Neural crest cell (in vitro differentiated cells): ENCODE results near the gene PLTP. TPM values are rescaled to one million over a fixed set of nuclear protein-coding genes. Genes with fewer than 3 reads are reported as not detected.
"Not testable (repeated sequence)": the region's sequence is repeated elsewhere in the genome, so short reads cannot be mapped to it uniquely, and the experiment has no call there.

Experiments used
- DNase-seq: peaks from one replicate; pipeline ENCODE4 v3.0.0; 2021; ENCODE audit warnings: low read depth, mixed read lengths, low spot score
- H3K27ac Mint-ChIP-seq: one replicate; pipeline ENCODE4 v1.8.0; 2021; ENCODE audit warnings: mild to moderate bottlenecking, mixed read lengths; ENCODE audit not compliant: unreplicated experiment
- H3K27me3 Mint-ChIP-seq: 2 replicates; pipeline ENCODE4 v1.8.0; 2021; ENCODE audit warnings: low read depth, mild to moderate bottlenecking, mixed read lengths
- H3K36me3 Mint-ChIP-seq: 2 replicates; pipeline ENCODE4 v1.8.0; 2021; ENCODE audit warnings: low read depth, mild to moderate bottlenecking, mixed read lengths
- H3K4me1 Mint-ChIP-seq: 2 replicates; pipeline ENCODE4 v1.8.0; 2021; ENCODE audit warnings: mixed read lengths
- H3K4me3 Mint-ChIP-seq: one replicate; pipeline ENCODE4 v1.8.0; 2021; ENCODE audit warnings: mild to moderate bottlenecking, mixed read lengths
- H3K9me3 Mint-ChIP-seq: 2 replicates; pipeline ENCODE4 v1.8.0; 2021; ENCODE audit warnings: mixed read lengths
- total RNA-seq: library from RNA; stranded (reverse); gene quantifications from 2 replicates; pipeline ENCODE4 v1.2.1, GENCODE V29; 2021
- TF ChIP-seq, protein P1 (sequence below): fragments of 200-600 bp; sonication (generic); conservative IDR thresholded peaks from 2 replicates; pipeline ENCODE4 v1.5.0; 2021; ENCODE audit warnings: antibody characterized with exemption, mild to moderate bottlenecking

The PLTP gene
- total RNA-seq, 1 donor from 2014 or later: 61.0 TPM

DNA sequence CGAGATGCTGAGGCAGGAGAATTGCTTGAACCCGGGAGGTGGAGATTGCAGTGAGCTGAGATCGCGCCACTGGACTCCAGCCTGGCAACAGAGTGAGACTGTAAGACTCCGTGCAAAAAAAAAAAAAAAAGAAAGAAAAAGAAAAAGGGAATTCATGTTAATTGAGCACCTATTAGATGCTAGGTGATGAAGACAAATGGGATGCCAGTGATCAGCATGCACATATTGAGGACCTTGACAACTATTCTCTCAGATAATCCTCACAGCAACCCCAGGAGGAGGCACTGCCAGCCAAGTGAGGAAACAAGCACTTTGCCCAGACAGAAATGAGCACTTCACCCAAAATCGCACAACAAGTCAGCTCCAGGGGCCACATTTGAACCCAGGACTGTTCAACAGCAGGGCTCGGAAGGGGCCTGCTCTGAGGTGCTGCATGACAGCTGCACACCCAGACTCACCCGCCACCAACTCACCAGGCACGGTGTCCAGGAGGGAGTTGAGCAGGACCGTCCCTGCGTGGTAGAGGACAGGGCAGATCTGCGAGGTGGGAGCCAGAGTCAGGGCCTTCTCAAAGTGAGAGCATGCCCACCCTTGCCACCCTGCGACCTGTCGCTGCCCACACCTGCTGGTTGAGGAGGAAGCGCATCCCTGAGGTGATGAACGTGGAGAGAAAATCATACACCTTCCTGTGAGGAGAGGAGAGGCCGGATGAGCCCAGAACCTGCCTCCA, 4.6 kb downstream of the PLTP start:
- TF ChIP-seq, protein P1, sequence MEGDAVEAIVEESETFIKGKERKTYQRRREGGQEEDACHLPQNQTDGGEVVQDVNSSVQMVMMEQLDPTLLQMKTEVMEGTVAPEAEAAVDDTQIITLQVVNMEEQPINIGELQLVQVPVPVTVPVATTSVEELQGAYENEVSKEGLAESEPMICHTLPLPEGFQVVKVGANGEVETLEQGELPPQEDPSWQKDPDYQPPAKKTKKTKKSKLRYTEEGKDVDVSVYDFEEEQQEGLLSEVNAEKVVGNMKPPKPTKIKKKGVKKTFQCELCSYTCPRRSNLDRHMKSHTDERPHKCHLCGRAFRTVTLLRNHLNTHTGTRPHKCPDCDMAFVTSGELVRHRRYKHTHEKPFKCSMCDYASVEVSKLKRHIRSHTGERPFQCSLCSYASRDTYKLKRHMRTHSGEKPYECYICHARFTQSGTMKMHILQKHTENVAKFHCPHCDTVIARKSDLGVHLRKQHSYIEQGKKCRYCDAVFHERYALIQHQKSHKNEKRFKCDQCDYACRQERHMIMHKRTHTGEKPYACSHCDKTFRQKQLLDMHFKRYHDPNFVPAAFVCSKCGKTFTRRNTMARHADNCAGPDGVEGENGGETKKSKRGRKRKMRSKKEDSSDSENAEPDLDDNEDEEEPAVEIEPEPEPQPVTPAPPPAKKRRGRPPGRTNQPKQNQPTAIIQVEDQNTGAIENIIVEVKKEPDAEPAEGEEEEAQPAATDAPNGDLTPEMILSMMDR: no peak
- DNase-seq: no peak
- no peak overlapping the region for H3K4me3 Mint-ChIP-seq
- H3K4me1 Mint-ChIP-seq: peaks cover 19% of the 10 kb centered on the region
- H3K36me3 Mint-ChIP-seq: peaks cover 7% of the 10 kb centered on the region
- no peak overlapping the region for H3K27ac Mint-ChIP-seq
- no peaks in the 10 kb centered on the region for H3K9me3 Mint-ChIP-seq
- H3K27me3 Mint-ChIP-seq: no peaks in the 10 kb centered on the region

DNA sequence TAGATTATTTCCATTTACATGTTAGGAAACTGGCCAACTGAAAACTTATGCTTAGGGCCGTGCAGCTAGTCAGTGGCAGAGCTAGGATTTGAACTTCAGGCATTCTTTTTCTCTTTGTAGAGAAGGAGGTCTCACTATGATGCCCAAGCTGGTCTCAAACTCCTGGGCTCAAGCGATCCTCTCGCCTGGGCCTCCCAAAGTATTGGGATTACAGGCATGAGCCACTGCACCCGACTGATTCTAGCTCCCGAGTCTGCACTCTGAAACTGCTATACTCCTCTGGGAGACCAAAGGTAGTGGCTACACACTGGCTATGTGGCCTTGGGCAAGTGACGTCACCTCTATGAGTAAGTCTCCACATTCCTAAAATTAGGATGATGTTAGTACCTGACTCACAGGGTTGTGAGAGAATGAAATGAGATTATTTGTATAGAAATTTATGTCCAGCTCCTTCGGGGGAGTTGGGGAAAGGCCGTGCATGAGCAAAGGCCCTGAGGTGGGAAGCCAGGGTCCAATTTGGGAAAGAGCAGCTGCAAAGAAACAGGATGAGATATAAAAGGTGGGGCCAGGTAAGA, 6.4 kb downstream of the PLTP start:
- DNase-seq: no peak
- peaks cover 10% of the 10 kb centered on the region for H3K4me1 Mint-ChIP-seq
- no peaks in the 10 kb centered on the region for H3K27me3 Mint-ChIP-seq
- TF ChIP-seq, protein P1: no peak
- no peaks in the 10 kb centered on the region for H3K9me3 Mint-ChIP-seq
- H3K36me3 Mint-ChIP-seq: peaks cover 7% of the 10 kb centered on the region
- no peak overlapping the region for H3K4me3 Mint-ChIP-seq
- no peak overlapping the region for H3K27ac Mint-ChIP-seq

DNA sequence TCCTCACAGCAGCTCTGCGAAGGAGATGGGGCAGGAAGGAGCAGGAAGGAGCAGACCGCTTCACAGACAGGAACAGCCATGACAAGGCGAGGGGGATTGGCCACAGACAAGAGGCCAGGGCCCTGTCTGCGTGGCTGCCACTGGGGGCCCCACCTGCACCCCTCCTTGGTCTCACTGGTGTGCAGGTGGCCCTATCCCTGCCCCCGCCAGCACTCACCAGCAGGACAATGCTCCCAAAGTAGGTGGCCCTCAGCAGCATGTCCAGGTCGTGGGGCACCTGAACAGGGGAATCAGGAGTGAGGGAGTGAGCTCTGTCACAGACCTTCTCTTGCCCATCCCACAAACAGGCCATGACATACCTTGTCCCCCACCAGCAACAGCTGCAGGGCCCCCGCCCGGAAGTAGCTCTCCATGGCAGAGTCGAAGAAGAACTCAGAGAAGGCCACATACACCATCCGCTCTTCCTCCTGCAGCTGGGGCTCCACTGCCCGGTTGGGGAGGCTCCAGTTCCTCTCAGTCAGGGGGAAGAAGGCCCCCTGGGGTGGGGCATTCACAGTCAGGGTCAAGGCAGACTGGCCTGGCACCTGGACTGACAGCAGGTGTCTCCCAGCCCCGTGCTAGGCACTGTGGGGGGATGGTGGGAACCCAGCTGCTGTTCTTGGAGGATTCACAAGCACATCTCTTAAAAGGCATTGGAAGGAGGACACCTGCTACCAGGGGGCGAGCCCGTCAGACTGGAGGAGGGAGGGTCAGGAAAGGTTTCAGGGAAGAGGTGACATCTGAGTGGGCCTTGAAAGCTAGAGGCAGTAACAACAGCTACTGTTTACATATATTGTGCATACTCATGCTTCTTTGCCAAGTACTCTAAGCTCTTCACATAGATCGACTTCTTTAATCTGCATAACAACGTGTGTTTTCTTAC, 7.1 kb downstream of the PLTP start:
- Mint-ChIP-seq H3K4me1 (peaks cover 4% of the 10 kb centered on the region), H3K36me3 (peaks cover 7% of the 10 kb centered on the region), H3K9me3 (no peaks in the 10 kb centered on the region), H3K27ac (no peak overlapping the region), H3K4me3 (no peak overlapping the region), H3K27me3 (no peaks in the 10 kb centered on the region)
- no peak for DNase-seq
- TF ChIP-seq, protein P1: no peak

DNA sequence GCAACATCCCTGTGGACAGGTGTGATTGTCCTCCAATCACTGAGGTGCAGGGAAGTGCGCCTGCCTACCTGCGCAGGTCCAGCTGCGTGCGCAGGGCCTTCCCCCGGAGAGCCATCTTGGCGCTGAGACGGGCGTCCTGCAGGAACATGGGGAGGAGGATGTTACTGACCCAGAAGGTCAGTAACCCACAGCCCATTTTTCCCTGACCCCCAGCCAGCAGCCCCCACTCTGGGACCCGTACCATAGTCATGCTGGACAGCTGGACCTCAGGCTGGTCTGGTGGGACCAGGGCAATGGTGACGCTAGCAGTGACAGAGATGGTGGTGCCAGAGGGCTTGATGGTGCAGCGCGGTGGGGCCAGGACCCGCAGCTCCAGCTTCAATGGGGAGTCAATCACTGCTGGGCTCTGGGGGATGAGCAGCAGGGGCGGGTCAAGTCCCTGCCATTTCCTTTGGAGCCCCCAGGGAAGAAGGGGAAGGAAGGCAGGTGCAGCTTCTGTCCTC, 9.7 kb downstream of the PLTP start:
- TF ChIP-seq, protein P1: no peak
- Mint-ChIP-seq H3K4me1 (no peaks in the 10 kb centered on the region), H3K36me3 (peaks cover 1% of the 10 kb centered on the region), H3K27me3 (no peaks in the 10 kb centered on the region), H3K4me3 (no peak overlapping the region), H3K9me3 (no peaks in the 10 kb centered on the region), H3K27ac (no peak overlapping the region)
- DNase-seq: no peak

DNA sequence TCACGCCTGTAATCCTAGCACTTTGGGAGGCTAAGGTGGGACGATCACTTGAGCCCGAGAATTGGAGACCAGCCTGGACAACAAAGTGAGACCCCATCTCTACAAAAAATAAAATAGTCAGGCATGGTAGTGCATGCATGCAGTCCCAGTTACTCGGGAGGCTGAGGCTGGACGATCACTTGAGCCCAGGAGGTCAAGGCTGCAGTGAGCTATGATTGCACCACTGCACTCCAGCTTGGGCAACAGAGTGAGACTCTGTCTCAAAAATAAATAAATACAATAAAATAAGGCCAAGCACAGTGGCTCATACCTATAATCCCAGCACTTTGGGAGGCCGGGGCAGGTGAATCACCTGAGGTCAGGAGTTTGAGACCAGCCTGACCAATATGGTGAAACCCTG, 10.6 kb downstream of the PLTP start:
- not testable (repeated sequence) for H3K27me3 Mint-ChIP-seq, H3K4me3 Mint-ChIP-seq, H3K4me1 Mint-ChIP-seq, H3K9me3 Mint-ChIP-seq, H3K27ac Mint-ChIP-seq, DNase-seq, H3K36me3 Mint-ChIP-seq
